MG63 (cell line): ENCODE measurements around the gene NDUFS5. TPM values are rescaled to one million over a fixed set of nuclear protein-coding genes. Genes with fewer than 3 reads are reported as not detected.

Experiments used
- DNase-seq: peaks from one replicate; pipeline ENCODE4 v3.0.0-alpha.2; 2020
- H3K27me3 ChIP-seq: fragments of 250-450 bp; sonication (Bioruptor Pico); 2 replicates; pipeline ENCODE4 v1.5.1; 2020; ENCODE audit warnings: mild to moderate bottlenecking, moderate library complexity
- H3K36me3 ChIP-seq: fragments of 250-450 bp; sonication (Bioruptor Pico); 2 replicates; pipeline ENCODE4 v1.5.1; 2020; ENCODE audit warnings: mild to moderate bottlenecking, moderate library complexity
- H3K4me3 ChIP-seq: fragments of 250-450 bp; sonication (Bioruptor Pico); 2 replicates; pipeline ENCODE4 v1.5.1; 2020; ENCODE audit warnings: mild to moderate bottlenecking, moderate library complexity
- H3K9me3 ChIP-seq: fragments of 250-450 bp; sonication (Bioruptor Pico); 2 replicates; pipeline ENCODE4 v1.5.1; 2020; ENCODE audit warnings: mild to moderate bottlenecking, moderate library complexity
- total RNA-seq: library from RNA; depleted of rRNA; stranded (reverse); fragments of >200 nt; shearing (Covaris generic); gene quantifications from 2 replicates; pipeline ENCODE4 v1.2.3, GENCODE V29; 2014; ENCODE audit warnings: low replicate concordance; rRNA removed

The NDUFS5 gene
- total RNA-seq, 1 experiment from 2014 or later: 440 TPM

GRCh38 chr1:39081271-39082009 lies 55.3 kb downstream of the NDUFS5 start:
- Histone ChIP-seq H3K4me3 (peak overlapping the region; percentile 32), H3K9me3 (no peaks in the 10 kb centered on the region), H3K36me3 (no peaks in the 10 kb centered on the region), H3K27me3 (no peaks in the 10 kb centered on the region)
- DNase-seq: peak; percentile 42

- no peak for DNase-seq
- H3K36me3 ChIP-seq: no peaks in the 10 kb centered on the region
- no peak overlapping the region for H3K4me3 ChIP-seq
- H3K9me3 ChIP-seq: no peaks in the 10 kb centered on the region
- H3K27me3 ChIP-seq: no peaks in the 10 kb centered on the region
These were observed 56.1 kb downstream of the NDUFS5 start for GRCh38 chr1:39082010-39082799.

GRCh38 chr1:39082811-39083576 lies 56.8 kb downstream of the NDUFS5 start:
- Histone ChIP-seq H3K4me3 (no peak overlapping the region), H3K36me3 (no peaks in the 10 kb centered on the region), H3K9me3 (no peaks in the 10 kb centered on the region), H3K27me3 (no peaks in the 10 kb centered on the region)
- DNase-seq: no peak

- Histone ChIP-seq H3K9me3 (no peaks in the 10 kb centered on the region), H3K36me3 (no peaks in the 10 kb centered on the region), H3K27me3 (no peaks in the 10 kb centered on the region), H3K4me3 (no peak overlapping the region)
- no peak for DNase-seq
These were observed 58.0 kb downstream of the NDUFS5 start for GRCh38 chr1:39084191-39084590.

Other genes with a start within 250 kb of the NDUFS5 start
- gene RRAGC, start 166.6 kb upstream of the NDUFS5 start, total RNA-seq: 33.4 and 41.2 TPM in 2 replicates
- 11.5 and 18.1 TPM in 2 replicates for gene MYCBP, start 153.0 kb upstream of the NDUFS5 start, total RNA-seq
- gene GJA9, start 144.8 kb upstream of the NDUFS5 start, total RNA-seq: not detected in 2 replicates
- 0.59 TPM in 1 of 2 replicates, not detected in the other for gene RHBDL2, start 84.5 kb upstream of the NDUFS5 start, total RNA-seq
- 42.4 and 45.2 TPM in 2 replicates for gene AKIRIN1, start 35.1 kb upstream of the NDUFS5 start, total RNA-seq
- gene MACF1, start 178.3 kb downstream of the NDUFS5 start, total RNA-seq: 51.9 and 68.1 TPM in 2 replicates